Measurements from ENCODE around the gene CEACAM20.
A peak's percentile ranks its signal among the peaks of the same experiment; 100 is the strongest.

CEACAM20 gene

GRCh38 chr19:44529536-44529935 lies at the start of gene CEACAM20:
Gene CEACAM20 (minus strand): TSS chr19:44529675. CDS start chr19:44529509, 166 bp downstream.
- no peak within 1 kb of the TSS; the same call in 1 of the 2 replicates for H3K27ac ChIP-seq
- TF ChIP-seq, protein P1, sequence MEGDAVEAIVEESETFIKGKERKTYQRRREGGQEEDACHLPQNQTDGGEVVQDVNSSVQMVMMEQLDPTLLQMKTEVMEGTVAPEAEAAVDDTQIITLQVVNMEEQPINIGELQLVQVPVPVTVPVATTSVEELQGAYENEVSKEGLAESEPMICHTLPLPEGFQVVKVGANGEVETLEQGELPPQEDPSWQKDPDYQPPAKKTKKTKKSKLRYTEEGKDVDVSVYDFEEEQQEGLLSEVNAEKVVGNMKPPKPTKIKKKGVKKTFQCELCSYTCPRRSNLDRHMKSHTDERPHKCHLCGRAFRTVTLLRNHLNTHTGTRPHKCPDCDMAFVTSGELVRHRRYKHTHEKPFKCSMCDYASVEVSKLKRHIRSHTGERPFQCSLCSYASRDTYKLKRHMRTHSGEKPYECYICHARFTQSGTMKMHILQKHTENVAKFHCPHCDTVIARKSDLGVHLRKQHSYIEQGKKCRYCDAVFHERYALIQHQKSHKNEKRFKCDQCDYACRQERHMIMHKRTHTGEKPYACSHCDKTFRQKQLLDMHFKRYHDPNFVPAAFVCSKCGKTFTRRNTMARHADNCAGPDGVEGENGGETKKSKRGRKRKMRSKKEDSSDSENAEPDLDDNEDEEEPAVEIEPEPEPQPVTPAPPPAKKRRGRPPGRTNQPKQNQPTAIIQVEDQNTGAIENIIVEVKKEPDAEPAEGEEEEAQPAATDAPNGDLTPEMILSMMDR (conservative IDR thresholded peaks at IDR 0.05): no peak

DNA sequence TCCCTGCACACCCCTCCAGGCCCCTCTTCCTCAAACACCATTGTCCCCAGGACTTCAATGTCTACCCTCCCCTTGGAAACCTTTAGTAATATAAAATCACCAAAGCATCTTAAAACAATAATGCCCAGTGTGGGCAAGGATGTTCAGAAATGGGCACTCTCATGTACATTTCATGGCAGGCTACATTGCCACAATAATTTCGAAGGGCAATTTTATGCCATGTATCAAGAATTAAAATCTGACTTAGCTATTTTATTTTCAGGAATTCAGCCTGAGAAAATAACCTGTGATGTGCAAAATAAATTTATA lies 48.0 kb upstream of the CEACAM20 start:
- TF ChIP-seq, protein P1 (conservative IDR thresholded peaks at IDR 0.05): no peak

DNA sequence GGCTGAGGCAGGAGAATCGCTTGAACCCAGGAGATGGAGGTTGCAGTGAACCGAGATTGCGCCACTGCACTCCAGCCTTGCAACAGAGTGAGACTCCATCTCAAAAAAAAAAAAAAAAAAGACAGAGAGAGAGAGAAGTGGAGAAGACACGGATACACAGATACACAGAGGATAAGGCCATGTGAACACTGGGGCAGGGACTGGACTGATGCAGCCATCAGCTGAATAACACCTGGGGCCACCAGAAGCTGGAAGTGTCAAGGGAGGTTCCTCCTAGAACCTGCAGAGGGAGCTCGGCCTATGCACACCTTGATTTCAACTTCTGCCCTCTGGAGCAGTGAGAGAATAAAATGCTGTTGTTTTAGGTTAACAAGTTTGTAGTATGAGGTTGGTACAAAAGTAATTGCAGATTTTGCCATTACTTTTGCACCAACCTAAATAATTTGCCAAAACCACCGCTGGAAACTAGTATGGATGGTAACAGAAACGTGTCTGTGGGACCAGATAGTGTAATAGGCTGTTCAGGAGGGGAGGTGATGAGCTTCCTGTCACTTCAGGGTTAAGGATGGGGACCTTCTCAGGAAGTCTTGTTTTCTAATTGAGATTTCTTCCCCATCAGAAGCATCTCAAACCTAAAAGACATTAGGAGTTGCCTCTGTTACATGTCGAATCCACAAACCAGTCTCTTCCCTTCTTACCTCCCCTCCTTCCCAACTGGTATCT lies 47.5 kb upstream of the CEACAM20 start:
- TF ChIP-seq, protein P1 (conservative IDR thresholded peaks at IDR 0.05): peak; percentile 90
- no peak overlapping the region for H3K27ac ChIP-seq

More for the DNA sequence above, 48.0 kb upstream of the CEACAM20 start:
- no peak overlapping the region for H3K27ac ChIP-seq

DNA sequence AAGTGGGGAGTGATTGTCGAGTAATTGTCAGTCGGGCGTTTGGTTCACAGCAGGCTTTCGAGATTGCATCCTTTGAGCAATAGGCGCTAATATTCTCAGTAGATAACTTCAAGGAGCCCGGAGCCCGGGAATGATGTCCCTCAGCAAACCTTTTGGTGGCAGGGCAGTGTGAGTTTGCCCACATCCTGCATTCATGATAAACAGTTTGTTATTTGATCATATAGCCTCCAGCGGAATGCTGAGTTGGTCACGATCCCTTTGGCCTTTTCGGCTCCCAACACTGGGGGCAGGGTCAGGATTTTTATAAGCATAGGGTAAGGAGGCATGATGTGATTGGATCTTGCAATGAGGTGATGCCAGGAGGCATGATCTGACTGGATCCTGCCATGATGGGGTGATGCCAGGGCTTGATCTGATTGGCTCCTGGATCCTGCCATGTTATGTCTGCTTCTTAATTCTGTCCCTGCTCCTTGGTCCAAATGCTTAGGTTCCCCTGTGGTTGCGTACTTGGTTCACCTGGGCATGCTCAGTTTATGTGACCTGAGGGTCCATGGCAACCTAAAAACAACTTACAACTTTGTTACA lies 45.7 kb upstream of the CEACAM20 start:
- H3K27ac ChIP-seq: no peak overlapping the region
- TF ChIP-seq, protein P1 (conservative IDR thresholded peaks at IDR 0.05): no peak

GRCh38 chr19:44574186-44574950 lies 44.9 kb upstream of the CEACAM20 start:
- TF ChIP-seq, protein P1 (conservative IDR thresholded peaks at IDR 0.05): no peak
- no peak overlapping the region for H3K27ac ChIP-seq

- TF ChIP-seq, protein P1 (conservative IDR thresholded peaks at IDR 0.05): no peak
These were observed 44.2 kb upstream of the CEACAM20 start for GRCh38 chr19:44573627-44574026.

DNA sequence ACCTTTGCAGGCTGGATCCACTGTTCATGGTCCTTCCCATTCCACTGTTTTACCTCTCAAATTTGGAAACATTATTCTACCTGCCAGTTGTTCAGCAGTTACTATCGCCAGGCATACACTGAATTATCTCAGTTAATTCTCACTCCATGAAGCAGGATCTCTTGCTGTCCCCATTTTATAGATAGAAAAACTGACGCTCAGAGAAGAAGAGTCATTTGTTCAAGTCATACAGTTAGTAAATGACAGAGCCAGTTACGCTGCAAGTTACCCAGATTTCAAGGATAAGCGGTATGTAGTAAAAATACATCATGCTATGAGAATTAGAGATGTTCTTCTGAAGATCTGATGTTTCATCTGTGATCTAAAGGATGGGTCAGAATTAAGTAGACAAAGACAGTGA lies 43.7 kb upstream of the CEACAM20 start:
- TF ChIP-seq, protein P1 (conservative IDR thresholded peaks at IDR 0.05): no peak
- no peak overlapping the region for H3K27ac ChIP-seq

More at GRCh38 chr19:44573627-44574026, 44.2 kb upstream of the CEACAM20 start:
- no peak overlapping the region for H3K27ac ChIP-seq
